Neural cell (in vitro differentiated cells): ENCODE measurements around the gene ADAMTS6.

Experiments used
- CTCF ChIP-seq: fragments of 450-650 bp; IDR thresholded peaks from 2 replicates; pipeline ENCODE4 v1.5.1; 2014; ENCODE audit warnings: antibody characterized with exemption, mild to moderate bottlenecking, moderate library complexity; ENCODE audit not compliant: poor library complexity, severe bottlenecking
- EP300 ChIP-seq: fragments of 450-650 bp; conservative IDR thresholded peaks from 2 replicates; pipeline ENCODE4 v1.6.1; 2014; ENCODE audit warnings: antibody characterized with exemption, mild to moderate bottlenecking, moderate library complexity; ENCODE audit not compliant: poor library complexity, severe bottlenecking
- EZH2 ChIP-seq: fragments of 200-600, 300-800 bp; shearing (Covaris generic), sonication (generic); IDR thresholded peaks from 2 replicates; pipeline ENCODE4 v1.6.1; 2014; ENCODE audit warnings: antibody characterized with exemption, low read length, borderline replicate concordance, mild to moderate bottlenecking; ENCODE audit not compliant: insufficient read depth, poor library complexity, severe bottlenecking
- RAD21 ChIP-seq: fragments of 450-650 bp; conservative IDR thresholded peaks from 2 replicates; pipeline ENCODE4 v1.6.1; 2014; ENCODE audit warnings: antibody characterized with exemption, mild to moderate bottlenecking, moderate library complexity
- SMC3 ChIP-seq: fragments of 450-650 bp; conservative IDR thresholded peaks from 2 replicates; pipeline ENCODE4 v1.6.1; 2014; ENCODE audit warnings: antibody characterized with exemption, mild to moderate bottlenecking, moderate library complexity; ENCODE audit not compliant: poor library complexity
- TAF1 ChIP-seq: IDR thresholded peaks from 2 replicates; pipeline ENCODE4 v1.6.1; 2012; ENCODE audit warnings: low read depth

GRCh38 chr5:65229841-65230240 is 251.9 kb downstream of the ADAMTS6 start:
- TF ChIP-seq CTCF: no peak
- TF ChIP-seq RAD21: no peak
- no peak for TF ChIP-seq TAF1
- TF ChIP-seq EZH2: no peak
- TF ChIP-seq EP300: no peak
- no peak for TF ChIP-seq SMC3
